Activated CD8-positive, alpha-beta memory T cell treated with anti-CD3 and anti-CD28 coated beads for 36 hours (primary cell): Measurements from ENCODE around the gene RASSF3. TPM values are rescaled to one million over a fixed set of nuclear protein-coding genes. Genes with fewer than 3 reads are reported as not detected.

Experiments used
- CTCF ChIA-PET: fragments of 350-600 bp; sonication (Branson Sonifier 250); formaldehyde crosslinking; loops from one replicate; lab custom pipeline; 2021; ENCODE audit warnings: antibody characterized with exemption; lab: Charles Lee
- POLR2A ChIA-PET: fragments of 350-600 bp; sonication (Branson Sonifier 250); formaldehyde crosslinking; loops from one replicate; lab custom pipeline; 2021; ENCODE audit warnings: antibody characterized with exemption; lab: Charles Lee
- total RNA-seq, 2 experiments: library from RNA; stranded (reverse); gene quantifications; one replicate each; pipeline ENCODE4 v1.2.3, GENCODE V29; 2021

RASSF3 gene
- total RNA-seq, 2 experiments from 2014 or later: 47.8 to 54.8 TPM

DNA sequence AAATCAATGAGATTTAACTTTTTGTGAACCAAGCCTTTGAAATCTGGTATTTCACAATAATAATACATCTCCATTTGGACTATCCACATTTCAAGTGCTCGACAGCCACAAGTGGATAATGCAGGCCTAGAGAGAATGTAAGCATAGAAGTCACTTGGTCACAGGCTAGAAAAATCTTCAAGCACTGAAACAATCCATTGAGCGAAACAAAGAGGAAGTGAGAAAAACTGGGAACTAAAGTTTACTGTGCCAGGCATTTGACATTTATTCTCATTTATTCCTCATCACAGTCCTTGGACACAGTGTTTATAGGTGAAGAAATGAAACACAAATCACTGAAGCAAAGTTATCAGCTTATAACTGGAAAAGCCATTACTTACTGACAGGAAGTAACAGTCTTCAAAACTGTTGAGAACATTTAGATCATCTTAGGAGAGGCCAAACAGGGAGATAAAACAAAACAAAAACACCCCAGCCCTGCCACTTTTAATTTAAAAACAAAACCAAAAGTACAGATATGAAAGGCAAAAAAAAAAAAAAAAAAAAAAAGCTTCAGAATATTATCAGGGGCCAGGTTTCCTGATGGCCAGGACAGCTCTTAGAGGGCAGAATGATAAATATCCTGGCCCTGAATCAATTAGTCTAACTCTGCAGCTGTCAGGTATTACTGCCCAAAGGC, 119.8 kb downstream of the RASSF3 start:
- ChIA-PET CTCF (interaction anchor here (0.6 kb wide), 1 partner anchor 198 kb away, joined by 3 read pairs; no protein-coding TSS in a partner anchor), POLR2A (interaction anchor here (0.7 kb wide), 1 partner anchor 11 kb away, joined by 3 read pairs; no protein-coding TSS in a partner anchor)

DNA sequence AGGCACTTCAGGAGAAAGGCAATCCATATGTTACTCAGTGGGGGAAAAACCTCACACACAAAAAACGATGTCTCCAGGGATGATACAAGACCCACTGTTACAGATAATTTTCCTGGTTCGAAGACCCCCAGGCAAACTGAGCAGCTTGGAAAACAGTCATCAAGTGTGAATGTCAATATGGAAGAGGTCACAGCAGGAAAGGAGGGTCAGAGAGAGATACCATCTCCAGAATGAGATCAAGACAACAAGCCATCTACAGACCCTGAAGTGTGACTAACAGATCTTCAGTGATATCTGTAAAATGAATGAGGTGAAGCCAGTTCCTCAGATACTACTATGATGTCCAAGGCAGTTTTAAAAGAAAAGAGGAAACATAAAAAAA, 120.3 kb downstream of the RASSF3 start:
- CTCF ChIA-PET: interaction anchor here (0.6 kb wide), 1 partner anchor 198 kb away, joined by 3 read pairs; no protein-coding TSS in a partner anchor
- POLR2A ChIA-PET: interaction anchor here (0.7 kb wide), 1 partner anchor 12 kb away, joined by 3 read pairs; no protein-coding TSS in a partner anchor

DNA sequence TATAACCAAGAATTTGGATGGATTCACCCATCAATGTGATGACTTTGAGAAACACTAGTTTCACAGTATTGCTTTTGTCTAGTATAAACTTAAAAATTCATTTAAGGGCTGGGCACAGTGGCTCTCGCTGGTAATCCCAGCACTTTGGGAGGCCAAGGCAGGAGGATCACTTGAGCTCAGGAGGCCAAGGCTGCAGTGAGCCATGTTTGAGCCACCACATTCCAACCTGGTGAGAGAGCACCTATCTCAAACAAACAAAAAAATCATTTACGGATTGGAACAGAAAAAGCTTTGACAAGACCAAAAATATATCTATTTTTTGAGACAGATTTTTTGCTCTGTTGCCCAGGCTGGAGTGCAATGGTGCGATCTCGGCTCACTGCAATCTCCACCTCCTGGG, 121.4 kb downstream of the RASSF3 start:
- CTCF ChIA-PET: no interaction called here
- POLR2A ChIA-PET: no interaction called here

DNA sequence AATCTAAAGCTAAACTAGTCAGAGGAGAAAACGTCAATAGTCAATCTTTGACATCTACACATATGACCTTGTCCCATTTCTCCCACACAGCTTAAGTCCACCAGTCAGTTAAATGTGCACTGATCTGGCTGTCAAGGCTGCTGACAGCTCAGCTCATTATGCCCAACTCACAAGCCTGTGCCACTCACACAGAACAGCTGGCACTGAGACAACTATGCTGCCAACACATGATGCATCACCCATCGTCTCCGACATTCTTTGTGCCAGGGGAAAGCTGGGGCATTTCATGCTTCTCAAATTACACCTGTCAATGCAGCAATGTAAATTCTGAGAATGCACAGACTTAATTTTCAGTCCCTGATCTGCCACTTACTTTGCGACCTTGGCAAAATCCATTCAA, 123.6 kb downstream of the RASSF3 start:
- POLR2A ChIA-PET: no interaction called here

DNA sequence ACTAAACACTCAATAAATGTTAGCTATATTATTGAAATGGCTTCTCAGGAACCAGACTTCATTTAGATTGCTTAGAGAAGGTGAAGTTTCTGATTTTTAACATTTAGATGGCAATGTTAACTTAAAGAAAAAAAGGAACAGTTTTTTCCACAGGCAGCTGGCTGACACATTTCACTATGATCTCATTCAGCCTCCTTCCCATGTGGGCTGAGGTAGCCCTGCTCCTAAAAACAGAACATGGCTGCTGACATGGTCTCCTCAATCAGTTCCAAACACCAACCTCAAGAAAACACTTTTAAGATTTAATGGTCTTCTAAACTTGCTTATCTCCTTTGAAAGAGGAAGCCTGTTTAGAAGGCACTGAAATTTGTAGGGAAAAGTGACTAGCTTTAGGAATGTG, 125.1 kb downstream of the RASSF3 start:
- ChIA-PET CTCF (no interaction called here), POLR2A (no interaction called here)

More for the DNA sequence above, 123.6 kb downstream of the RASSF3 start:
- CTCF ChIA-PET: no interaction called here

DNA sequence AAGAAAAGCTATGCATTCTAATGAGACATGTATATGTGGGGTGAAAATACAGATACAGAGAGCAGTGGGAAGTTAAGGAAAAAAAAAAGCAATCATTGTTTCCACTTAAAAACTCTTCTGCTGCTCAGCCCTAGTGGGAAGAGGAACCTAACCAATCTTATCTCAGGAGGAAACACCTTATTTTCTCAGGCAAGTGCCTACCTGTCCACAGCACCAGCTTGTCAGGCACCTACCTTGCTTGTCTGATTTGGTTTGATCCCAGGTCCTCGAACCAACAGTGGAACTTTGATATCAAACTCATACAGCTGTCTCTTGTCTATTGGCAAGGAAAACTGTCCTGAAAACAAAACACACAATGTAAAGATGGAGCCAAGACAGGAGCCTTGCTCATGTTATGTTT, 126.5 kb downstream of the RASSF3 start:
- CTCF ChIA-PET: interaction anchor here (0.8 to 1.1 kb wide), 2 partner anchors 39 to 187 kb away, joined by 3 read pairs; no protein-coding TSS in a partner anchor
- POLR2A ChIA-PET: interaction anchor here (0.6 kb wide), 1 partner anchor 143 kb away, joined by 3 read pairs; no protein-coding TSS in a partner anchor

DNA sequence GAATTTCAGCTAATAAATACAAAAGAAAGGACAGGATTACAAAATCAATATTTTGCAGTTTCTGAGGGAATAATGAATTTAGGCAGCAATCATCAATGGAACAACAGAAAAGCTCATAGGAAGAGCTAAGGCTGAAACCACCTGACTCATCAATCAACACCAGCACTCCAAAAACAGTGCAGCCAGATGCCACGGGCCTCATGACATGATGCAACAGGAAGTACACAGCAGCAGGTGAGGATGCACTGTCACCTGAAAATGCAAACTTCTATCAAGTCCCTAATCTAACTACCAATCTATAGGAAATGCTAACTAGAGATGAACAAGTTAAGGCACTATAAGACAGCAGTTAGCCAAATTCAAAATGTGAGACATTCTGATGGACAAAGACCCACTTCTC, 127.2 kb downstream of the RASSF3 start:
- POLR2A ChIA-PET: no interaction called here
- CTCF ChIA-PET: interaction anchor here (0.8 to 1.1 kb wide), 2 partner anchors 40 to 188 kb away, joined by 3 read pairs; no protein-coding TSS in a partner anchor

DNA sequence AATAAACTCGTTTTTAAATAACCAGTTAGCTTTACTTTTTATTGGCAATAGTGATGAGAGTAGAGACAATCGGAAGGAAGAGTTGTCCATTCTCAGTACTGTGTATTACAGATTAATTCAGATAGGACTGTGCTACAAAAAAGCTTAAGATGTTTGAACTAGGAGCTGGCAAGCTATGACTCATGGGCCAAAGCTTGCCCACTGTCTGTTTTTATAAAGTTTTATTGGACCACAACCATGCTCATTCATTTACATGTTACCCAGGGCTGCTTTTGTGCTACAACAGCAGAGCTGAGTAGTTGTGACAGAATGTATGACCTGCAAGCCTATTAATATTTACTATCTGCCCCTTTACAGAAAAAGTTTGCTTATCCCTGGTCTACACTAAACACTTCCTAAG, 129.5 kb downstream of the RASSF3 start:
- POLR2A ChIA-PET: no interaction called here
- CTCF ChIA-PET: no interaction called here

DNA sequence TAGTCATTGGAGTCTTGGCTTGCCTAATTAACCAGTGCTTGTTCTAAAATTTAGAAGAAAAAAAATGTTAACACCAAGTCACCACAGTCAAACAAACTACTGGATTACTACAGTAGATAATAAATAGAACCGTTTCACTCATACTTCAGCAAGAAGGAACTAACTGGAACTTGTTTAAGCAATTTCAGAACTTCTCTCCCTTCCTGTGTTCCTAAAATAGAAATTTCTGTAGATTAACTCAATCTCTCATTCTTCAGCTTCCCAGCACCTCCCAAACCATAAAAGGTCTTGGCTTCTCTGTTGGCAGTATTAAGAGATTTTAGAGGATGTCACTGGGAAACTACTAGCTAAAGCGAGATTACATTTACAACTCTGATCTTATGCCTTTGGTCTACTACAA, 130.4 kb downstream of the RASSF3 start:
- ChIA-PET CTCF (interaction anchor here (1.1 kb wide), 1 partner anchor 12 kb away, joined by 3 read pairs; no protein-coding TSS in a partner anchor), POLR2A (no interaction called here)

DNA sequence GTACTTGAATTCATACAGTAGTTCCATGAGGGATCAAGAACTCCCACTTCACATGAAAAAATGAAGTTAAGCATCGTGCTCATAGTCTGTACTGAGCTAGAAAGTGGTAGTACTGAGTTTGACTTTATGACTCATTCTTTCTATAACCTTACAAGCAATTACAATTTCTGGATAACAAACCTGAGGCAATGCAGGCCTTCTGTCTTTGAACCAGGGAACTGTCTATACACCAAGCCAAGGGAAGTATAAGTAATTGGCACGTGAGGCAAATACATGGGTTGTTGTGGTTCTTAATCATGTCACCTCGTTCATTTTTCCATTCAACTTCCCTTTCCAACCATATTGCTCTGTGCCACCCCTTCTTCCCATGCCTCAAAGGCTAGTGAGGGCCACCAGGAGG, 132.1 kb downstream of the RASSF3 start:
- CTCF ChIA-PET: no interaction called here
- POLR2A ChIA-PET: no interaction called here

DNA sequence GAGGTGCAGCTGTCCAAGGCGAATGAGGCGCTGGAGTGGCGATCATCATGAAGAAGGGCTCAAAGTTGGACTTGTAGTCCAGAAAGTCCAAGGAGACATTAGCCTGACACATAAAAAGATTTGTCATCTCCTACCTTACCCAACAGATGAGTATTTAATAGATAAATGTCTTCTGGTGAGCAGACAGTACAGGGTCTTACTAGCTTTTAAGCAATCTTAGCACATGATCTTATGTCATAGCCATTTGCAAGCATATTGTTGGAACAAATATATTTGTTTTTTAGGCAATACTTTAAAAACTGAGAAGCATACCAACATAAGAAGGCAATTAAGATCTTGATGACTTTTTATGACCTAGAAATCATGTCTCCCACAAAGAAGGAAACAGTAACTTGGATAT, 132.9 kb downstream of the RASSF3 start:
- ChIA-PET CTCF (no interaction called here), POLR2A (no interaction called here)

DNA sequence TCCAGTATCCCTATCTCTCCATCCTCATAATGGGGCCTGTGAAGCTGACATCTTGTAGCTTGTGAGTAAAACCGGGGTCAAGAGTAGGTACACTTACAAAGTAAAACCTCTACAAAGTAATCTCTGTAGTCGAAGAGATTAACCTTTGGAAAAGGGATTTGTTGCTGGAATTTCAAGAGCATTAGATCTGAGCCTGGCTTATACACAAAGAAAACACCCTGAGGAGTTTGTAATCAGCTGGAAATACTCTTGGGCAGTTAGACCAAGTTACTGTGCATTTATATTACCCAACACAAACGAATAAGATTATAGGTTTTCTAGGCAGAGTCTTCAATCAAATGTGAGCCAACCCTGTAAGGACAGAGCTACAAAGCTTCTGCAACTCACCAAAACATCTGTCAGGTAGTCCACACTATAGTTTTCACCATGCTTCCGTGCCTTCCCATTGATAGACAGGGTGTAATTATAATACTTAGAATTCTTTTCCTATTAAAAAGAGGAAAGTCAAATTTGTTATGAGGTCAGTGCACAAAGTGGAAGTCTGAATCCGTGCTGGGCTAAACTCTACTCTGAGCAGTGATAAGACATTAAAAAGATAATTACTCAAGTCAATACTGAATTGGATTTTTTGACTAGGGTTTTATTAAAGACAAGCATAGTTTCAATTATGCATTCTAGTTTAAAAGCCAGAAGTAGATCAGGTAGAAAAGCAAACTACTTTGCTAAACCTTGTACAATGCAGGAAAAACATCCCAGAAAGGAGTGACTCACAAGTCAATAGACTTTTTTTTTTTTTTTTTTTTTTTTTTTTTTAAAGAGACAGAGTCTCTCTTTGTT, 134.3 kb downstream of the RASSF3 start:
- CTCF ChIA-PET: interaction anchor here (0.9 to 1.5 kb wide), 2 partner anchors 12 to 15 kb away, joined by 3 to 5 read pairs; no protein-coding TSS in a partner anchor
- POLR2A ChIA-PET: no interaction called here

DNA sequence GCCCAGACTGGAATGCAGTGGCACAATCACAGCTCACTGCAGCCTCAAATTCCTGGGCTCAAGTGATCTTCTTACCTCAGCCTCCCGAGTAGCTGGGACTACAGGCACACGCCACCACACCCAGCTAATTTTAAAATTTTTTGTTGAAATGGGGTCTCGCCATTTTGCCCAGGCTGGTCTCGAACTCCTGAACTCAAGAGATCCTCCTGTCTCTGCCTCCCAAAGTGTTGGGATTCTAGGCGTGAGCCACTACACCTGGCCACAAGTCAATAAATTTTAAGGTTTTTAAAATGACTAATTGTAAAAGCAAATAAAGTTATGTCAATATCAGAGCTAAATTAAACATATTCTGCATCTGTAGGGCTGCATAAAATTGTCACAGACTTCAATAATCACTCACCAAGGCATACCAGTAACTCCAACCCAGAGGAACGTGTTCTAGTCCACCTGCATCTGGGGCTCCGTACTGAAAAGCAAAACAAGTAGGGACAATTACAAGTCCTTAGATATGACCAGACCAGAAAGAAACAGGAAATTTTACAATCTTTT, 135.0 kb downstream of the RASSF3 start:
- ChIA-PET POLR2A (no interaction called here), CTCF (interaction anchor here (0.9 to 1.5 kb wide), 2 partner anchors 12 to 14 kb away, joined by 3 to 5 read pairs; no protein-coding TSS in a partner anchor)

DNA sequence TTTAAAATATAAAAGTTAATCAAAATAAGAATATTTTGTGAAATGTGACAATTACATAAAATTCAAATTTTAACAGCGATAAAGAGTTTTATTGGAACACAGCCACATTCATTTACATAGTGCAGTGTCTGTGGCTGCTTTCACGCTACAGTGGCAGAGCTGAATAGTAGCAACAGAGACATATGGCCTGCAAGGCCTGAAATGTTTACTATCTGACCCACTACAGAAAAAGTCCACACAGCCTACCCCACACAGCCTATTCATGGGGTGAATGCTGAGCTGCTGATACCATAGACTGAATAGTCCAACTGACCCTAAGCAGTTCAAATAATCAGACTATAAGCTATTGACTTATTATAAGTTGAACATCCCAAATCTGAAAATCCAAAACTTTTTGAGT, 135.7 kb downstream of the RASSF3 start:
- ChIA-PET POLR2A (no interaction called here), CTCF (interaction anchor here (1.5 kb wide), 1 partner anchor 11 kb away, joined by 5 read pairs; no protein-coding TSS in a partner anchor)

DNA sequence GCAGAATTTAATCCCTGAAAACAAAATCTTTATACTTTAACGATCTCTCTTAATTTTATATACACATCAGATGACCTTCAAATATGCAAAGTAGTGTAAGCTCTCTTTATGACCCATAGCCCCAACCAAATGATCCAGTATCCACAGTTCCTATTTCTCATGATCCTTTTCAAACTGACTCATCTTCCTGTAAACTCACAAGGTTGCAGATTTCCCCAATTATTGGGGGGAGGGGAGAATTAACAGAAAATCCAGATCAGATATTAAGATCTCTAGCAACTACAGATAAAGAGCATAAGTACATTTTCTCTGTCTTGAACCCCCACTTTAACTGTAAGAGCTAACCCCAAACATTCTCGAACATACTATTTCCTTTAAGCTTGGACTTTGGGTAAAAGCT, 136.4 kb downstream of the RASSF3 start:
- CTCF ChIA-PET: no interaction called here
- POLR2A ChIA-PET: no interaction called here

Other genes starting within 250 kb of the RASSF3 start
- not detected for gene C12orf56, start 219.7 kb upstream of the RASSF3 start, total RNA-seq
- 100 to 1,000 TPM; 163 to 174 TPM for gene XPOT, start 206.1 kb upstream of the RASSF3 start, total RNA-seq
- gene TBK1, start 158.4 kb upstream of the RASSF3 start, total RNA-seq: 10 to 100 TPM; 25.4 to 26.0 TPM
- gene GNS, start 148.9 kb downstream of the RASSF3 start, total RNA-seq: 10 to 100 TPM; 18.6 to 19.0 TPM
- 1 to 10 TPM; 1.9 to 2.8 TPM for gene TBC1D30, start 214.2 kb downstream of the RASSF3 start, total RNA-seq